IMR-90 (cell line): ENCODE measurements around the gene PARVB. TPM values are rescaled to one million over a fixed set of nuclear protein-coding genes. Genes with fewer than 3 reads are reported as not detected.

ENCODE experiments used
- ATAC-seq: fragments of 200-7000 bp; cut with Tn5 transposase; 2 replicates; pipeline ENCODE4 v1.9.1; 2020; ENCODE audit warnings: low read depth, mild to moderate bottlenecking, moderate library complexity
- BruUV-seq: library from RNA; stranded (reverse); fragments of 400-500 nt; replicated peaks from 2 replicates; lab custom pipeline; 2021; lab: Mats Ljungman, UMichigan
- CTCF ChIA-PET: fragments of 300-600 bp; formaldehyde crosslinking; extraction: SDS; loops from one replicate; lab custom pipeline; 2021; ENCODE audit warnings: antibody characterized with exemption; lab: Yijun Ruan, JAX
- POLR2A ChIA-PET: fragments of 300-600 bp; sonication (Branson Sonifier 250); formaldehyde crosslinking; loops from one replicate; lab custom pipeline; 2022; ENCODE audit warnings: antibody characterized with exemption; ENCODE audit not compliant: unreplicated experiment; lab: Charles Lee
- DNase-seq: peaks from one replicate; pipeline ENCODE4 v3.0.0; 2013
- H2AFZ ChIP-seq: replicated peaks from 2 replicates; pipeline ENCODE3; 2013; ENCODE audit warnings: low read length, mild to moderate bottlenecking; ENCODE audit not compliant: poor library complexity
- H2AK5ac ChIP-seq: 2 replicates; pipeline ENCODE4 v1.6.1; 2013; ENCODE audit warnings: low read depth, low read length, inconsistent platforms
- H2AK9ac ChIP-seq: replicated peaks from 2 replicates; pipeline ENCODE3; 2013; ENCODE audit warnings: mild to moderate bottlenecking, low read depth, low read length, moderate library complexity; ENCODE audit not compliant: poor library complexity
- H2BK120ac ChIP-seq: 2 replicates; pipeline ENCODE4 v1.6.1; 2013; ENCODE audit warnings: low read depth, low read length, inconsistent platforms
- H2BK15ac ChIP-seq: 3 replicates; pipeline ENCODE4 v1.6.1; 2013; ENCODE audit warnings: low read depth, low read length, inconsistent platforms
- H2BK20ac ChIP-seq: 2 replicates; pipeline ENCODE4 v1.6.1; 2013; ENCODE audit warnings: low read depth, mild to moderate bottlenecking, inconsistent platforms, low read length, moderate library complexity
- H2BK5ac ChIP-seq: 2 replicates; pipeline ENCODE4 v1.6.1; 2013; ENCODE audit warnings: mild to moderate bottlenecking, low read depth, low read length, inconsistent platforms; ENCODE audit not compliant: poor library complexity, severe bottlenecking
- H3K14ac ChIP-seq: replicated peaks from 2 replicates; pipeline ENCODE4 v1.6.1; 2013; ENCODE audit warnings: low read depth, low read length, inconsistent platforms
- H3K18ac ChIP-seq: 2 replicates; pipeline ENCODE4 v1.6.1; 2013; ENCODE audit warnings: low read depth, low read length, control low read depth
- H3K23ac ChIP-seq: 2 replicates; pipeline ENCODE4 v1.6.1; 2013; ENCODE audit warnings: low read depth, low read length, inconsistent platforms
- H3K27ac ChIP-seq: 2 replicates; pipeline ENCODE4 v1.5.1; 2013; ENCODE audit warnings: mild to moderate bottlenecking, control low read depth, low read length; ENCODE audit not compliant: insufficient read depth
- H3K27me3 ChIP-seq: 2 replicates; pipeline ENCODE4 v1.6.1; 2013; ENCODE audit warnings: low read length; ENCODE audit not compliant: control insufficient read depth, insufficient read depth
- H3K36me3 ChIP-seq: 2 replicates; pipeline ENCODE4 v1.6.1; 2013; ENCODE audit warnings: low read length, mixed read lengths; ENCODE audit not compliant: control insufficient read depth, insufficient read depth
- H3K4ac ChIP-seq: 2 replicates; pipeline ENCODE4 v1.6.1; 2013; ENCODE audit warnings: low read depth, low read length, inconsistent platforms
- H3K4me1 ChIP-seq: 2 replicates; pipeline ENCODE4 v1.6.1; 2013; ENCODE audit warnings: low read length, mixed read lengths; ENCODE audit not compliant: control insufficient read depth, insufficient read depth
- H3K4me2 ChIP-seq: 2 replicates; pipeline ENCODE4 v1.6.1; 2013; ENCODE audit warnings: low read depth, mild to moderate bottlenecking, control low read depth, low read length, moderate library complexity
- H3K4me3 ChIP-seq: 2 replicates; pipeline ENCODE4 v1.5.1; 2013; ENCODE audit warnings: low read depth, mild to moderate bottlenecking, control low read depth, low read length, moderate library complexity; ENCODE audit not compliant: insufficient read depth
- H3K56ac ChIP-seq: 2 replicates; pipeline ENCODE4 v1.6.1; 2013; ENCODE audit warnings: low read length, inconsistent platforms; ENCODE audit not compliant: insufficient read depth; ENCODE audit errors: extremely low read depth
- H3K79me1 ChIP-seq, 2 experiments: 2 replicates each; pipeline ENCODE4 v1.6.1; 2013; ENCODE audit warnings: low read length in 2 of 2, inconsistent platforms in 1 of 2, low read depth in 1 of 2
- H3K9ac ChIP-seq: 2 replicates; pipeline ENCODE4 v1.6.1; 2013; ENCODE audit warnings: low read depth, low read length, control low read depth
- H3K9me1 ChIP-seq: 2 replicates; pipeline ENCODE4 v1.6.1; 2013; ENCODE audit warnings: low read length, inconsistent platforms; ENCODE audit not compliant: insufficient read depth
- H3K9me3 ChIP-seq: 2 replicates; pipeline ENCODE4 v1.6.1; 2013; ENCODE audit warnings: low read length; ENCODE audit not compliant: control insufficient read depth, insufficient read depth
- H4K20me1 ChIP-seq: 2 replicates; pipeline ENCODE4 v1.6.1; 2013; ENCODE audit warnings: low read length, inconsistent platforms; ENCODE audit not compliant: insufficient read depth
- H4K5ac ChIP-seq: 2 replicates; pipeline ENCODE4 v1.6.1; 2013; ENCODE audit warnings: mild to moderate bottlenecking, low read depth, low read length, control low read depth
- H4K8ac ChIP-seq, 2 experiments: 2 replicates each; pipeline ENCODE4 v1.6.1; 2013; ENCODE audit warnings: low read depth in 2 of 2, low read length in 2 of 2, control low read depth in 1 of 2, inconsistent platforms in 1 of 2
- H4K91ac ChIP-seq: 2 replicates; pipeline ENCODE4 v1.6.1; 2013; ENCODE audit warnings: low read depth, low read length, inconsistent platforms; ENCODE audit not compliant: insufficient read depth
- BHLHE40 ChIP-seq: fragments of 150-350 bp; IDR thresholded peaks from 2 replicates; pipeline ENCODE4 v1.6.1; 2016; ENCODE audit warnings: mild to moderate bottlenecking, low read depth, low read length
- CEBPB ChIP-seq: IDR thresholded peaks from 2 replicates; pipeline ENCODE4 v1.6.1; 2012; ENCODE audit warnings: low read depth, low read length, improper control_type of control experiment
- CHD1 ChIP-seq: IDR thresholded peaks from 2 replicates; pipeline ENCODE4 v1.6.1; 2012; ENCODE audit warnings: low read depth, low read length, improper control_type of control experiment
- CTCF ChIP-seq: conservative IDR thresholded peaks from 2 replicates; pipeline ENCODE4 v1.5.1; 2012; ENCODE audit warnings: mild to moderate bottlenecking, low read depth, low read length, improper control_type of control experiment
- FOS ChIP-seq: fragments of 150-350 bp; IDR thresholded peaks from 2 replicates; pipeline ENCODE4 v1.6.1; 2016; ENCODE audit warnings: low read depth, low read length
- MAFK ChIP-seq: IDR thresholded peaks from 2 replicates; pipeline ENCODE4 v1.6.1; 2012; ENCODE audit warnings: low read depth, low read length, improper control_type of control experiment
- MAZ ChIP-seq: IDR thresholded peaks from 2 replicates; pipeline ENCODE4 v1.6.1; 2012; ENCODE audit warnings: low read depth, mild to moderate bottlenecking, low read length, improper control_type of control experiment, moderate library complexity, borderline replicate concordance
- MXI1 ChIP-seq: IDR thresholded peaks from 2 replicates; pipeline ENCODE4 v1.6.1; 2012; ENCODE audit warnings: low read depth, mild to moderate bottlenecking, low read length, moderate library complexity, borderline replicate concordance
- NFE2L2 ChIP-seq: fragments of 150-350 bp; IDR thresholded peaks from 2 replicates; pipeline ENCODE4 v1.6.1; 2016; ENCODE audit warnings: low read depth, mild to moderate bottlenecking, low read length
- POLR2A ChIP-seq: IDR thresholded peaks from 2 replicates; pipeline ENCODE4 v1.6.1; 2012; ENCODE audit warnings: mild to moderate bottlenecking, low read depth, low read length
- RAD21 ChIP-seq: IDR thresholded peaks from 2 replicates; pipeline ENCODE4 v1.6.1; 2012; ENCODE audit warnings: low read length, improper control_type of control experiment
- RCOR1 ChIP-seq: IDR thresholded peaks from 2 replicates; pipeline ENCODE4 v1.6.1; 2012; ENCODE audit warnings: mild to moderate bottlenecking, low read length, improper control_type of control experiment; ENCODE audit not compliant: insufficient replicate concordance
- RFX5 ChIP-seq: IDR thresholded peaks from 2 replicates; pipeline ENCODE4 v1.8.0; 2012; ENCODE audit warnings: low read depth, mild to moderate bottlenecking, low read length, moderate library complexity
- SMC3 ChIP-seq: fragments of 150-350 bp; IDR thresholded peaks from 2 replicates; pipeline ENCODE4 v1.6.1; 2016; ENCODE audit warnings: low read depth, mild to moderate bottlenecking, antibody characterized with exemption, low read length, moderate library complexity
- WGBS, 2 experiments: methylation state at CpG; one replicate each; pipeline versions ENCODE4 v1.1.5 to v1.1.7; 2013; ENCODE audit warnings: missing lambda C conversion rate in 2 of 2; ENCODE audit not compliant: insufficient read length in 1 of 2; ENCODE audit errors: extremely low coverage in 2 of 2; 5-methylcytosine and 5-hydroxymethylcytosine counted together
- dilution Hi-C: fragments of 300-500 bp; cut with HindIII; formaldehyde crosslinking; loops from one replicate; pipeline ENCODE4 v1.14.3; 2018; ENCODE audit warnings: low sequenced_read_pairs; ENCODE audit not compliant: unreplicated experiment
- in situ Hi-C: fragments of 300-500 bp; cut with MboI; formaldehyde crosslinking; loops from 3 replicates; pipeline ENCODE4 v1.14.3; 2019; ENCODE audit warnings: low sequenced_read_pairs, inconsistent platforms, mixed read lengths
- intact Hi-C: fragments of 100-400 bp; cut with micrococcal nuclease; formaldehyde crosslinking; loops from 2 replicates; pipeline ENCODE4 v1.10.0; 2022
- polyA plus RNA-seq, 3 experiments: library from polyadenylated mRNA; depleted of rRNA; stranded (reverse); fragments of >200 nt; gene quantifications; 2 replicates each; pipeline ENCODE4 v1.2.3, GENCODE V29; 2012; ENCODE audit warnings: low replicate concordance in 1 of 3
- total RNA-seq: library from RNA; depleted of rRNA; stranded (reverse); fragments of >200 nt; gene quantifications from 2 replicates; pipeline ENCODE4 v1.2.3, GENCODE V29; 2012
- TF ChIP-seq, protein P1 (sequence below): fragments of 150-350 bp; IDR thresholded peaks from 2 replicates; pipeline ENCODE4 v1.6.1; 2016; ENCODE audit warnings: low read depth, mild to moderate bottlenecking, low read length, moderate library complexity, borderline replicate concordance
- TF ChIP-seq, protein P2 (sequence below): fragments of 150-350 bp; IDR thresholded peaks from 2 replicates; pipeline ENCODE4 v1.6.1; 2017; ENCODE audit warnings: mild to moderate bottlenecking, antibody characterized with exemption, low read length, low read depth

PARVB gene
- total and polyA plus RNA-seq, 2 of the 4 experiments (the other 2 are of a cell fraction) = 44.3 to 53.9 TPM

- H2AK5ac ChIP-seq = no peak overlapping the region
Measured at GRCh38 chr22:44131412-44131811, 107.3 kb downstream of the PARVB start.

More at GRCh38 chr22:44131412-44131811, 107.3 kb downstream of the PARVB start:
- in situ Hi-C loops = no loop called here
- Histone ChIP-seq H4K91ac (no peak overlapping the region), H3K56ac (no peak overlapping the region), H3K27ac (no peak overlapping the region), H3K14ac (no peak overlapping the region), H3K23ac (no peak overlapping the region), H4K5ac (no peak overlapping the region), H3K36me3 (peaks cover 14% of the 10 kb centered on the region; the same call in 1 of the 2 replicates), H3K4me2 (no peak overlapping the region), H3K9me3 (peaks cover 11% of the 10 kb centered on the region), H3K79me1 (no peaks in the 10 kb centered on the region), H3K18ac (no peak overlapping the region), H4K20me1 (no peaks in the 10 kb centered on the region; the same call in 1 of the 2 replicates), H3K4me3 (no peak overlapping the region), H3K9ac (no peak overlapping the region), H2BK120ac (no peak overlapping the region), H2AFZ (no peak overlapping the region), H2AK9ac (no peak overlapping the region), H4K8ac (no peak overlapping the region), H2BK20ac (no peak overlapping the region), H3K9me1 (0 out of 2 replicates have a peak, but pooled peaks cover 6% of the 10 kb centered on the region), H3K4me1 (no peaks in the 10 kb centered on the region), H2BK5ac (no peak overlapping the region), H2BK15ac (no peak overlapping the region), H3K27me3 (no peaks in the 10 kb centered on the region), H3K4ac (no peak overlapping the region)
- DNase-seq = no peak
- WGBS, 2 experiments = 80% methylated on average over 2 of the region's 12 CpGs; no CpG with 5 or more reads in 1 of the 2 experiments
- ChIA-PET POLR2A (no interaction called here), CTCF (no interaction called here)
- no TSS peak for BruUV-seq
- intact Hi-C loops = no loop called here
- dilution Hi-C loops = no loop called here
- TF ChIP-seq CEBPB = no peak
- TF ChIP-seq POLR2A = no peak
- no peak for TF ChIP-seq RAD21
- TF ChIP-seq RCOR1 = no peak
- TF ChIP-seq MXI1 = no peak
- TF ChIP-seq MAFK = no peak
- no peak for TF ChIP-seq SMC3
- TF ChIP-seq, protein P1, sequence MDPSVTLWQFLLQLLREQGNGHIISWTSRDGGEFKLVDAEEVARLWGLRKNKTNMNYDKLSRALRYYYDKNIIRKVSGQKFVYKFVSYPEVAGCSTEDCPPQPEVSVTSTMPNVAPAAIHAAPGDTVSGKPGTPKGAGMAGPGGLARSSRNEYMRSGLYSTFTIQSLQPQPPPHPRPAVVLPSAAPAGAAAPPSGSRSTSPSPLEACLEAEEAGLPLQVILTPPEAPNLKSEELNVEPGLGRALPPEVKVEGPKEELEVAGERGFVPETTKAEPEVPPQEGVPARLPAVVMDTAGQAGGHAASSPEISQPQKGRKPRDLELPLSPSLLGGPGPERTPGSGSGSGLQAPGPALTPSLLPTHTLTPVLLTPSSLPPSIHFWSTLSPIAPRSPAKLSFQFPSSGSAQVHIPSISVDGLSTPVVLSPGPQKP = no peak
- no peak for TF ChIP-seq CHD1
- no peak for TF ChIP-seq NFE2L2
- no peak for TF ChIP-seq RFX5
- no peak for TF ChIP-seq BHLHE40
- TF ChIP-seq CTCF = no peak
- TF ChIP-seq, protein P2, sequence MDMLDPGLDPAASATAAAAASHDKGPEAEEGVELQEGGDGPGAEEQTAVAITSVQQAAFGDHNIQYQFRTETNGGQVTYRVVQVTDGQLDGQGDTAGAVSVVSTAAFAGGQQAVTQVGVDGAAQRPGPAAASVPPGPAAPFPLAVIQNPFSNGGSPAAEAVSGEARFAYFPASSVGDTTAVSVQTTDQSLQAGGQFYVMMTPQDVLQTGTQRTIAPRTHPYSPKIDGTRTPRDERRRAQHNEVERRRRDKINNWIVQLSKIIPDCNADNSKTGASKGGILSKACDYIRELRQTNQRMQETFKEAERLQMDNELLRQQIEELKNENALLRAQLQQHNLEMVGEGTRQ = no peak
- TF ChIP-seq FOS = no peak
- no peak for TF ChIP-seq MAZ
- ATAC-seq = no peak
